NCI-H146 treated with DMSO at 0.1 percent for 48 hours (cell line): ENCODE results near the gene RASD1.
A peak's percentile ranks its signal among the peaks of the same experiment; 100 is the strongest.
"Not testable (repeated sequence)": the region's sequence is repeated elsewhere in the genome, so short reads cannot be mapped to it uniquely, and the experiment has no call there.

ENCODE experiments used
- DNase-seq: peaks from one replicate; lab custom pipeline; 2025; ENCODE audit not compliant: unreplicated experiment; lab: John Stamatoyannopoulos, UW

RASD1 gene

DNA sequence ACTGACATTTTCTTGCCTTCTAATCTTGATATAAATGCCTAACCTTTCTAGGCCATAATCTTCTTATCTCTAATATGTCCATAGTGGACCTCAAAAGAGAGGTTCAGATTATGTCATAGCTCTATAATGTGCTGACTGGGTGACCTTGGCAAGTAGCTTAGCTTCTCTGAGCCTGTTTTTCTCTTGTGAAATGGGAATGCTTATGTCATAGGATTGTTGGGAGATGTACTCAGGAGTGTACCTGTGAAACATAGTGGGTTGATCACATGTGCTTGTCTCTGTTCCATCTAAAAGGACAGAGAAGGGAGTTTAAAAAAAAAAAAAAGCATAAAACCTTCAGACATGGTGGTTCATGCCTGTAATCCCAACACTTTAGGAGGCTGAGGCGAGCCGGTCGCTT is 17.0 kb downstream of the RASD1 start:
- no peak for DNase-seq

DNA sequence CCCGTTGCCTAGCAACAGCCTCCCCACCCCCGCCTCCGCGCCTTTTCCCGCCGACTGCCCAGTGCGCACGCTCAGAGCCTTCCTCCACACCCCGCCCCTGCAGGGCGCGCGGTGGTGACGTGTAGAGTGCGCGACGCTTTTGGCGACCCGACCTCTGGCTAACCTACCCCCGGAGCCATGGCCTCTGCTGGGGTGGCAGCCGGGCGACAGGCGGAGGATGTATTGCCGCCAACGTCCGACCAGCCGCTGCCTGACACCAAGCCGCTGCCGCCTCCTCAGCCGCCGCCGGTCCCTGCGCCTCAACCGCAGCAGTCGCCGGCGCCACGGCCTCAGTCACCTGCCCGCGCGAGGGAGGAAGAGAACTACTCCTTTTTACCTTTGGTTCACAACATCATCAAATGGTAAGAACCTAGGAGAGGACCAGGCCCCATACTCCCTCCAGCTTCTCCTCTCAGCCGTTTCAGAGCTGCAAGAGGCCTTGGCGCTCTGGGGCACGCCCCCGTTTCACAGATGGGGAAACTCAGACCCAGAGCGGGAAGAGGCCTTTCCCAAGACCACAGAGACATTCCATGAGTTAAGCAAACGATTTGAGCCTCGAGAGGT is 19.2 kb downstream of the RASD1 start, which contains the start of gene MED9:
MED9 (plus strand) TSS at position 136 of the 603 bp plus-strand sequence; CDS start at position 178, 42 bp downstream.
- DNase-seq: peak; percentile 82

DNA sequence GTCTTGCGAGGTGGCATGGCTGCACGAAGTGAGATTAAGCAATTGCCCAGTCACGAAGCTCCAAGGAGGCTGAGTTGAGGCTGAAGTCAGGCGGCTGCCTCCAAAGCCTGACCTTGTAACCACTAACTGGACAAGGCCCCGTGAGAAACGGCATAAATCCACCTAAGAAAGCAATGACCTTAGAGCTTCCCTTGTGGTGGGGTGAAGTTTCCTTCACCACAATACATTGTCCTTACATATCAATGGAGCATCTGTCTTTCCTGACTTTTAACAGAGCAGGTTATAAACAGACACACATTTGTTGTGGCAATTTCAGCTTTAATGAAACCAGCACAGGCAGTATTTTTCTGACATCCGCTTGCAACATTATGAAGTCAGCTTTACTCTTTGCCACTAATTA is 21.9 kb downstream of the RASD1 start:
- DNase-seq: no peak

DNA sequence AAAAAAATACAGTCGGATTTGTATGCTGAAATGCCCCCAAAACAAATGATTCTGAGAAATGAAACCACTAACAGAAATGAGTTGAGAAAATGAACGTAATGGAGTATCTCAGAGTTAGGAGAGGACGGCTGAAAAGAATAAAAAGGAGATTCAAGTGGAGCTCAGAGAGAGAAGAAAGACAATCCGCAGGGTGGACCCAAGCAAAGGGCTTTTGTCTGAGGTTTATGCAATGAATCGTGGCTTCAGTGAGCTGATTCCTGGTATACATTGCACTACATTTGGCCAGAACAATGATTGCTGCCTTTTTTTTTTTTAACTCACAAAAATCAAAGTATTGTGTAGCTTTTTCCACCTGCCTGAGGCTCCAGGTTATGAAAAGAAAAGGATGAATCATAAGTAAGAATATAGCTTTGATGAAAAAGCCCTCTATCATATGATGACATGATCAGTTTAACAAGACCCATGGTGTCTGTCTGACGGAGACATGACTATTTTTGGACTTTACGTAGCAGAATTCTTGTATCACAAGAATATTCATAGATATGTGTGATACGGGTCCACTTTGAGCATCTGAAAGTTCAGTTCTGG is 23.8 kb downstream of the RASD1 start:
- peak; percentile 49 for DNase-seq

DNA sequence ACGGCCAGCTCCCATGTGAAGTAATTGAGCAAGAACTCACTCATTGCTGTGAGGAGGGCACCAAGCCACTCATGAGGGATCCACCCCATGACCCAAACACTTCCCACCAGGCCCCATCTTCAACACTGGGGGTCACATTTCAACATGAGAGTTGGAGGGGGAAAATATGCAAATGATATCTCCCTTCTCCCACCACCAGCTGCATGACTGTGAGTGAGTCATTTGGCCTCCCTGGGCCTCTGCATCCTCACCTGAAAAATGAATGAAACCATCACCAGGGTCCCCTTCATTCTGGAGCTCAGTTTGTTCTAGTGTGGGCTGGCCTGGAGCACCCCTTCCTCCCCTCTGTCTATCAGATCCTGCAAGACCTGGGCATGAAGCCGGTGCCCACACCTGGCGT is 26.2 kb downstream of the RASD1 start:
- DNase-seq: no peak

DNA sequence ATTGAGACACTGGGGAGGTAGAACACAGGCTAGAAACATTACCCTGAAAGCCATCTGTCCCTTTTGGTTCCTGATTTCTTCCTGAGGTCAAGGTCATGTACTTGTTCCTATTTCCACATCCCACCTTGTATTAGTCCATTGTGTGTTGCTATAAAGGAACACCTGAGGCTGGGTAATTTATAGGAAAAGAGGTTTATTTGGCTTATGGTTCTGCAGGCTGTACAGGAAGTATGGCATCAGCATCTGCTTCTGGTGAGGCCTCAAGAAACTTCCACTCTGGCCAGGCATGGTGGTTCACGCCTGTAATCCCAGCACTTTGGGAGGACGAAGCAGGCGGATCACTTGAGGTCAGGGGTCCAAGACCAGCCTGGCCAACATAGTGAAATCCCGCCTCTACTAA is 26.8 kb downstream of the RASD1 start:
- DNase-seq: no peak

DNA sequence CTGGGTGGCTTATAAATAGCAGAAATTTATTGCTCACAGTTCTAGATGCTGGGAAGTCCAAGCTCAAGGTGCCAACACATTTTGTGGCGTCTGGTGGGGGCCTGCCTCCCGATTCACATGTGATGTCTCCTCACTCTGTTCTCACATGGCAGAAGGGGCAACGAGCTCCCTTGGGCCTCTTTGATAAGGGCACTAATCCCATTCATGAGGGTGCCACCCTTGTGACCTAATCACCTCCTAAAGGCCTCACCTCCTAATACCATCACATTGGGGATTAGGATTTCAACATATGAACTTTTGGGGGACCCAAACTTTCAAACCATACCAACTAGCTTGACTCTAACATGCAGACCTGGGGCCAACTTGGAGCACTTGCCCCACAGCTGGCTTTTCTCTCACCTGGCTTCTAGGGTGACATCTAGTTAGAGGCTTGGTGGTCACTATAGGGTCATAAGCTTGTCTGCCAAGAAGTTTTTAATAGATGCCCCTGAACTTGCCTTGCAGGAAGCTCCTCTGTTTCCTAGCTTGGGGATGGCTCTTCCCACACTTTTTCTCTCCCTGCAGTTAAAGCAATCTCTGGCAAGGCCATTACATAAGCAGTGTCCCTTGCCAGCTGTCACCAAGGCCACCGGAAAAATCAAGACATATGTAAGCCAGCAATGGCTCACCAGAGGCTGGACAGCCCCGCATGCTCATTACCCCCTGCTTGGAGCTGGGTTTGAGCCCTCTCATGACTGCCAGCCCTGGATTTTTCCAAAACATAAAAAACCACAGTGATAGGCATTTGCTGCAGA is 27.8 kb downstream of the RASD1 start:
- DNase-seq: no peak

DNA sequence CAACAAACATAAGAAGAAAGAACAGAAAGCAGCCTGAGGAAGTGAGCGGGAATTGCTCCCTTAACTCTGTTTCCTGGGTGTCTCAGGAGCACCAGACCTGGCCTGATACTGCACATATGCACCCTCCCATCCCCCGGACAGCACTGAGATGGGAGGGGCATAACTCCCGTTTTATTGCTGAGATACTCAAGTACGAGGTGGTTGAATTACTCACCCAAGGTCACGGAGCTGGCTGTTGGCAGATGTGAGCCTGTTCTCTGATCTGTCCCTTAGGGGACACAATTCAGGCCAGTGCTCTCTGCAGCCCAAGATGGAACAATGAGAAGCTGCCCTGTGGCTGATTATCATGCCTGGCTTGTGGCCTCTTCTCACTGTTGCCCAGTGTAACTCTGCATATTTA is 28.5 kb downstream of the RASD1 start:
- no peak for DNase-seq

DNA sequence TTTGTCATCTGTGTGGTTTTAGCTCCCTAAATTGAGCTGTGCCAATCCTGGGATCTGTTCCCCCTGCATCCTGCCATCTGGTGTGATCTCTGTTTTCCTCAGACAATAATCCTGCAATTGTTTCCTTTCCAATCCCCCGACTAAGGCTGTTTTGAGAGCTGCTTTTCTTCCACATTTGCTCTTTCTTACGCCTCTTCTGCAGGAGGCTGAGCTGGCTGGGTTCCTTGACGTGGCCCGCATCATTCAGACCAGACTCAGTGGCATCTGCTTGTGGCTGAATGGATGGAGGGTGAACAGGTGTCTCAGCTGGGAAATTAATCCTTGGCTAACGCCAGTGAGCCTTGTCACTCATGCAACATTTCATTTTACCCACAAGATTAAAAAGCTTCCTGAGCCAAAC is 29.2 kb downstream of the RASD1 start:
- DNase-seq: no peak

DNA sequence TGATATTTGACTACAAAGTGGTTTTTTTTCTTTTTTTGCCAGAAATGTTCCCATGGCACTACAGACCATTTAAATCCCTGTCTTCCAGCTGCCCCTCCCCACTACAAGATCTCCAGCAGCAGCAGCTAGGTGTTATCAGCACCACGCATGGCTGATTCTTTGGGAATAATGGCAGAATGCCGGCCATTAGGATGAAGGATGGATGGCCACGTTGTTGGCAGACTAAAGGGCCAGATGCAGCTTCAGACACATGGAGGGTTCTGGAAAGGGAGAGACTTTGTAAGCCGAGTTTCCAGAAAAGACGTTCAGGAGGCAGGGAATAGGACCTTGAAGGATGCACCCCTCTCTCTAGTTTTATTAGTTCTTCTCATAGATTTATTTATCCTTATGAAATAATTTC is 29.7 kb downstream of the RASD1 start:
- no peak for DNase-seq

DNA sequence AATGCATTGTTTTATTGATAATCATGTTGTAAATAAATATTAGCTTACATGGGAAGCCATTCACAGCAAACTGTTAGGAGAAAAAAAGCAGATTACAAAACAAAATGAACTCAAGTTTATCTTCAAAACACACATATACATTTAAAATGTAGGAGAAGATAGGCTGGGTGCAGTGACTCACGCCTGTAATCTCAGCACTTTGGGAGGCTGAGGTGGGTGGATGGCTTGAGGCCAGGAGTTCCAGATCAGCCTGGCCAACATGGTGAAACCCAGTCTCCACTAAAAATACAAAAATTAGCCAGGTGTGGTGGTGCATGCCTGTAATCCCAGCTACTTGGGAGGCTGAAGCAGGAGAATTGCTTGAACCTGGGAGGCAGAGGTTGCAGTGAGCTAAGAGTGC is 30.3 kb downstream of the RASD1 start:
- DNase-seq: not testable (repeated sequence)

DNA sequence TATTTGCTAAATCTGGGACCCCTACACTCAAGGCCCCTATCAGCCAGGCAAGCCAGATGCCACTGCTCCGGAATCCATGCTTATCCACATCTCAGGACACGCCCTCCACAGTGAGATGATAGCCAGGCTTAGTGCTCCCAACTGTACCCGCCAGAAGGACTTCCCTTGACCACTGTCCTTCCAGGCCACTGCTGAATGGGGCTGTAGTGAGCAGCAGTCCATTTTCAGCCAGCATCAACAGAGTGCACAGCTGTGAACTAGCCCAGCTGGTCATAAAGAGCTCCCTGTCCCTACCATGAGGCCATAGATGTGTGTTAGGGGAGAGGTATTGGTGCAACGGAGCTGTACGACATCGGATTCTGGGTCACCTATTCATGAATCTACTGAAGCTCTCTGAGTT is 32.4 kb downstream of the RASD1 start:
- no peak for DNase-seq

DNA sequence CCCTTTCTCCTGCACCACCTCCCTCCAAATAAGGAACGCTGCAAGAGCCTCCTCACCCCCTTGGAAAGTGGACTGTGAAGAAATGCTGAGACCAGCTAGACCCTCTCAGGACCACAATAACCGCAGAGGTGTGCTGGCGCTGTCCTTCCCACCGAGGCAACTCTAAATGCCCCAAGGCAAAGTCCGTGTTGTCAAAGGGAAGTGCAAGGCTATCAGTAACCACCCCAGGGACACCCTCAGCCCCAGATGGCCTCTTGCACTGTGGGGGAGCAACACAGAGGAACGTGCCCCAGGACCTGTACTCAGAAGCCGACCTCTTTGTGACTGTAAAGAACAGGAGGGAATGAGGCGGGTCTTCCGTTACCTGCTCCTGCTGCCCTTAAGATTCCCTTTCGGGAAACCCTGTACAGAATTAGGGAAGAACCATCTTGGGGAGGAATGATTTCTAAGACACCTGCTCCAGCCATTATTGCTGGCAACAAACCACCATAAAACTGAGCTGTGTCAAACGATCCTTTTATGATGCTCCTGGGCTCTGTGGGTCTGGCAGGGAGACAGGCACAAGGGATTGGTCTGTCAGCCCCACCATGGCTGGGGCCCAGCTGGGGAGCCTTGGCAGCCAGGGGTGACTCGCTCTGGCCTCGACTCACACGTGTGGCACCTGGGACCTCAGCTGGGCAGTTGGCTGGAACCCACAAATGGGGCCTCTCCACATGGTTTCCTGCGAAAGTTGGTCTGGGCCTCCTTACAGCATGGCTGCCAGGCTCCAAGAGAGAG is 34.0 kb downstream of the RASD1 start:
- no peak for DNase-seq

DNA sequence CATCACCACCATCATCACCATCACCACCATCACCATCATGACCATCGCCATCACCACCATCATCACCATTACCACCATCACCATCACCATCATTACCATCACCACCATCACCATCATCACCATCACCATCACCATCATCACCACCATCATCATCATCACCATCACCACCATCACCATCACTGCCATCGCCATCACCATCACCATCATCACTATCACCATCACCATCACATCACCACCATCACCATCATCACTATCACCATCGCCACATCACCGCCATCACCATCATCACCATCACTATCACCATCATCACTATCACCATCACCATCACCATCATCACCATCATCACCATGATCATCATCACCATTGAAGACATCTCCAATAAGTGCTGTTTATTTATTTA is 36.2 kb downstream of the RASD1 start:
- DNase-seq: no peak

DNA sequence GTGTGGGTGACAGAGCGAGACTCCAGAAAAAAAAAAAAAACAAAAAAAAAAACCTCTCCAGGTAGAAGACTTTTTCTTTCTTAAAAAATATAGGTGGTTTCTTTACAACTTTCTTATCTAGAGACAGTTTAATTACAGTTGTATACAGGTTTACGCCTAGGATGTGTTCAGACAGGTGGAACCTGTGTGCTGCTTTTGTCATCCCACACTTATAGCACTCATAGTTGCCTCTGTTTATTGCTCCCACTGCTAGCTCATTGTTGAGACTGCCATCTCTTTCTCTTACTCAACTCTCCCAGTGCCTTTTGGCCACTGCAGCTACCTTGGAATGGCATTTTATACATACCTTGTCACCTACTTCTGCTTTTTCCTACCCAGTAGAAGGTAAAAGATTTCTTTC is 38.5 kb downstream of the RASD1 start:
- DNase-seq: no peak

DNA sequence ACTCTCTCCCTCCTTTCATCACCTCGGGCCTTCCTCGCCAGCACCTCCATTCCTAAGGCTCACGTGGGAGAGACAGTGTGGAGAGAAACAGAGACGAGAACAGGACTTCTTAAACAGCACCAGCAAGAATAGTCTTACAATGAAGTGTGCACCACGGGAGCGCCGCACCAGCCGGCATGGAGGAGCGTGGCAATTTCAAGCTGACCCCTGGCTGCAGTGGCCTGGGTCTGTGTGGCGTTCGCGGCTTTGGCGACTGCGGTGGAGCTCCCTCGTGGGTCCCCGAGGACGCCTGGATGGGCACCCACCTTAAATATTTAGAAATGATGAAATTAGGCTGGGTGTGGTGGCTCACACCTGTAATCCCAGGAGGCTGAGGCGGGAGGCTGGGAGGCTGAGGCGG is 39.9 kb downstream of the RASD1 start:
- no peak for DNase-seq

DNA sequence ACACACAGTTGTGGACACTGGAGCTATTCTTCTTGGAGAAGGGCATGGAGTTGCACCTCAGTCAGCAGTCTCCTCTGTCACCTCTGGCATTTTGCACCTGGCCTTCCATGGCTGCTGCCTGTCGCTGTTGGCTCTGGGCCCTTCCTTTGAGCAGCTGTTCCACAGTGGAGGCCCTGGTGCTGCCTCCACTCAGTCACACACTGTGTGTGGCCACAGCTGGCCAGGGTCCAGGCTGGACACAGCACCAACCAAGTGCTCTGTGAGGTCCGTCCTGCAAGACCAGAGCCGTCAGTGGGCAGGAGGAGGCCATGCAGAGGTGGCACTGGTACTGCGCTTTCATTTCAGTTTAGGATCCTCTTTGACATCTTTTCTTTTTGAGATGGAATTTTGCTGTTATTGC is 41.0 kb downstream of the RASD1 start:
- DNase-seq: no peak

DNA sequence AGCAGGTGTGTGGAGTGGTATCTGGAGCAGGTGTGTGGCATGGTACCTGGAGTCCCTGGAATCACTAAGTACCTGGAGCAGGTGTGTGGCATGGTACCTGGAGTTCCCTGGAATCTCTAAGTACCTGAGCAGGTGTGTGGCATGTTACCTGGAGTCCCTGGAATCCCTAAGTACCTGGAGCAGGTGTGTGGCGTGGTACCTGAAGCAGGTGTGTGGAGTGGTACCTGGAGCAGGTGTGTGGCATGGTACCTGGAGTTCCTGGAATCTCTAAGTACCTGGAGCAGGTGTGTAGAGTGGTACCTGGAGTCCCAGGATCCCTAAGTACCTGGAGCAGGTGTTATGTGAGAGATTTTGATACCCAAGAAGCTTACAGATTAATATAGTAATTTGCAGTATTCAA is 41.5 kb downstream of the RASD1 start:
- not testable (repeated sequence) for DNase-seq

DNA sequence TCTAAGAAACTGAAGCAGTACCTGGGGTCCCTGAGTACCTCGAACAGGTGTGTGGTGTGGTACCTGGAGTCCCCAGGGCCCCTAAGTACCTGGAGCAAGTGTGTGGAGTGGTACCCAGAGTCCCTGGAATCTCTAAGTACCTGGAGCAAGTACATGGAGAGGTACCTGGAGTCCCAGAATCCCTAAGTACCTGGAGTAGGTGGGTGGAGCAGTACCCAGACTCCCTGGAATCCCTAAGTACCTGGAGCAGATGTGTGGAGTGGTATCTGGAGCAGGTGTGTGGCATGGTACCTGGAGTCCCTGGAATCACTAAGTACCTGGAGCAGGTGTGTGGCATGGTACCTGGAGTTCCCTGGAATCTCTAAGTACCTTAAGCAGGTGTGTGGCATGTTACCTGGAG is 41.9 kb downstream of the RASD1 start:
- no peak for DNase-seq

DNA sequence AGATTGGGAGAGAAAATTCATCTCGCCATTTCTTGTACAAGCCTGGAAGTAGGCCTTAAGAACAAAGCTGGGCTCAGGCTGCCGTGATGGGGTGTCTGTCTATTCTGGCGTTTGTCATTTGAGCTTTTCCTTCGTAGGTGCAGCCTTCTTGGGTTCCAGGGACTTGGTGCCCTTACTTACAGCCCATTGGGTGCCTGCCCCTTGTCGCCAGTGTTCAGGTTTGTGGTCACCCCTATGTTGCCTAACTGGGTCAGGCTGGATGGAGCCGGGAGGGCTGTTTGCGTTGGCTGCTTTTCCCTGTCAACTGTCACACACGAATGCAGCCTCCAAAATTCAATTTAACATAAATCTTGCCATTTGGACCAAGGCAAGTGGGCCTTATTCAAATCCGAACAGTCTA is 43.1 kb downstream of the RASD1 start:
- DNase-seq: no peak

DNA sequence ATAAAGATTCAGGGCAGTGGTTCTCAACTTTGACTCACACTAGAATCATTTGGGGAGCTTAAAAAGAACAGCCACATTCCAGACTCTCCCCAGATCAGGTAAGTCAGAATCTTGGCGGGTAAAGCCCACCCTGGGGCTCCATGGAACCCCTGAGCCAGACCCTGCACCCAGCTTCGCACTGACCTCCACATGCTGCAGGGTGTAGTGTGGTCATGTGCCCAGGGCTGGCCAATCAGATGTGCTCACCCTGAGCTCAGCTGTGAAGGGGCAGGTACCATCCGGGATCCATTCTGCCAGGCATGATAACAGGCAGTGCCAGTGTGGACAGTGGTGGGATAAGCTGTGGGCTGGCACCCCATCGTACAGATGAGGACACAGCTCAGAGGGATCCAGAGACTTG is 47.5 kb downstream of the RASD1 start:
- DNase-seq: no peak

DNA sequence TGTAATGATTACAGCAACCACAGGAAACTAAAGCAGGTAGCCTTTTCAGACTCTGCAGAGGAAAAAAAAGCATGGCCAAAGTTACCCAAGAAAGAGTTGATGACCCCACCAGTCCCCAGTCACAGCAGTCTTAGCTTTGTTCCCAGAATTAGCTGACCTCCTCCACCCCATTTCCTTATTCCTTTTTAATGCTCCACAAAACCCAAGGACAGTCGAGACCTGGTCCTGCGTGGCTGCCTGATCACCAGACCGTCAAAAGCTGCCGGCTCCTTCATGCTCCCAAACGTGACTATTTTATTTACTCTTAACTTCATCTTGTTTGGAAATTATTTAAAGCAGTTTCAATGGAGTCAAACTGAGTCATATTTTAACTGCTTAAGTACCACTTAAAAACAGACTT is 48.1 kb downstream of the RASD1 start:
- no peak for DNase-seq
